Liver (tissue), 9 donors: Measurements from ENCODE around the gene ZNF45. TPM values are rescaled to one million over a fixed set of nuclear protein-coding genes. Genes with fewer than 3 reads are reported as not detected.

Experiments
- DNase-seq: peaks from one replicate; pipeline ENCODE4 v3.0.0-alpha.2; 2017; ENCODE audit warnings: low spot score
- H3K27ac ChIP-seq, 2 donors: one replicate each; pipeline ENCODE4 v1.7.0; 2013; ENCODE audit warnings: inconsistent platforms in 2 of 2, low read length in 2 of 2, control low read depth in 1 of 2, low read depth in 1 of 2, mild to moderate bottlenecking in 1 of 2
- H3K27me3 ChIP-seq, 4 donors: one replicate each; pipeline versions ENCODE4 v1.6.1 to v1.7.0; 2013; ENCODE audit warnings: low read length in 3 of 4, inconsistent platforms in 1 of 4, mild to moderate bottlenecking in 1 of 4, moderate library complexity in 1 of 4; ENCODE audit not compliant: control insufficient read depth in 4 of 4, insufficient read depth in 4 of 4
- H3K36me3 ChIP-seq, 4 donors: one replicate each; pipeline versions ENCODE4 v1.6.1 to v1.7.0; 2013; ENCODE audit warnings: low read length in 3 of 4, mild to moderate bottlenecking in 3 of 4, low read depth in 1 of 4, moderate library complexity in 1 of 4; ENCODE audit not compliant: control insufficient read depth in 4 of 4, insufficient read depth in 3 of 4
- H3K4me1 ChIP-seq, 4 donors: one replicate each; pipeline versions ENCODE4 v1.6.1 to v1.7.0; 2013; ENCODE audit warnings: low read length in 3 of 4, mild to moderate bottlenecking in 3 of 4, moderate library complexity in 1 of 4; ENCODE audit not compliant: control insufficient read depth in 4 of 4, insufficient read depth in 4 of 4
- H3K4me3 ChIP-seq, 3 donors: one replicate each; pipeline versions ENCODE4 v1.6.1 to v1.7.0; 2013; ENCODE audit warnings: low read length in 3 of 3, control low read depth in 1 of 3, low read depth in 1 of 3, mild to moderate bottlenecking in 1 of 3
- H3K9ac ChIP-seq, 2 donors: one replicate each; pipeline ENCODE4 v1.7.0; 2013; ENCODE audit warnings: low read length in 2 of 2, mild to moderate bottlenecking in 2 of 2, moderate library complexity in 2 of 2, control low read depth in 1 of 2, low read depth in 1 of 2
- H3K9me3 ChIP-seq, 4 donors: one replicate each; pipeline versions ENCODE4 v1.6.1 to v1.7.0; 2013; ENCODE audit warnings: low read length in 3 of 4; ENCODE audit not compliant: control insufficient read depth in 4 of 4
- ATF3 ChIP-seq: IDR thresholded peaks from 2 replicates; pipeline ENCODE4 v1.6.1; 2016; ENCODE audit warnings: antibody characterized with exemption
- CTCF ChIP-seq: fragments of 150-350 bp; IDR thresholded peaks from 2 replicates; pipeline ENCODE4 v1.5.1; 2017; ENCODE audit warnings: improper control_type of control experiment, low read depth, low read length; ENCODE audit not compliant: missing input control
- EGR1 ChIP-seq, 2 donors: IDR thresholded peaks; 2 replicates each; pipeline ENCODE4 v1.6.1; 2016 to 2018; ENCODE audit warnings: antibody characterized with exemption in 2 of 2, low read depth in 2 of 2
- FOXA1 ChIP-seq: IDR thresholded peaks from 2 replicates; pipeline ENCODE4 v1.6.1; 2016; ENCODE audit warnings: antibody characterized with exemption
- FOXA2 ChIP-seq: IDR thresholded peaks from 2 replicates; pipeline ENCODE4 v1.6.1; 2016; ENCODE audit warnings: antibody characterized with exemption
- GABPA ChIP-seq, 2 donors: IDR thresholded peaks in 1 of 2; conservative IDR thresholded peaks in 1 of 2; 2 replicates each; pipeline ENCODE4 v1.6.1; 2016; ENCODE audit warnings: antibody characterized with exemption in 2 of 2, mild to moderate bottlenecking in 1 of 2, moderate library complexity in 1 of 2
- HNF4A ChIP-seq, 2 donors: conservative IDR thresholded peaks; 2 replicates each; pipeline ENCODE4 v1.6.1; 2016; ENCODE audit warnings: antibody characterized with exemption in 2 of 2, mild to moderate bottlenecking in 2 of 2
- HNF4G ChIP-seq: IDR thresholded peaks from 2 replicates; pipeline ENCODE4 v1.6.1; 2016; ENCODE audit warnings: antibody characterized with exemption
- JUND ChIP-seq, 2 donors: IDR thresholded peaks; 2 replicates each; pipeline ENCODE4 v1.6.1; 2016; ENCODE audit warnings: antibody characterized with exemption in 2 of 2
- MAX ChIP-seq: IDR thresholded peaks from 2 replicates; pipeline ENCODE4 v1.6.1; 2016; ENCODE audit warnings: antibody characterized with exemption
- NR2F2 ChIP-seq: IDR thresholded peaks from 2 replicates; pipeline ENCODE4 v1.6.1; 2016; ENCODE audit warnings: antibody characterized with exemption
- RAD21 ChIP-seq, 2 donors: IDR thresholded peaks; 2 replicates each; pipeline ENCODE4 v1.6.1; 2016; ENCODE audit warnings: antibody characterized with exemption in 2 of 2, mild to moderate bottlenecking in 2 of 2
- REST ChIP-seq: IDR thresholded peaks from 2 replicates; pipeline ENCODE4 v1.6.1; 2016; ENCODE audit warnings: antibody characterized with exemption, mild to moderate bottlenecking
- RXRA ChIP-seq, 2 donors: IDR thresholded peaks; 2 replicates each; pipeline ENCODE4 v1.6.1; 2017 to 2018; ENCODE audit warnings: antibody characterized with exemption in 2 of 2, mild to moderate bottlenecking in 1 of 2
- SP1 ChIP-seq: IDR thresholded peaks from 2 replicates; pipeline ENCODE4 v1.6.1; 2018; ENCODE audit warnings: antibody characterized with exemption, mild to moderate bottlenecking
- TAF1 ChIP-seq: conservative IDR thresholded peaks from 2 replicates; pipeline ENCODE4 v1.6.1; 2016; ENCODE audit warnings: antibody characterized with exemption, mild to moderate bottlenecking
- YY1 ChIP-seq: IDR thresholded peaks from 2 replicates; pipeline ENCODE4 v1.6.1; 2016; ENCODE audit warnings: antibody characterized with exemption, mild to moderate bottlenecking
- ZBTB33 ChIP-seq: IDR thresholded peaks from 2 replicates; pipeline ENCODE4 v1.6.1; 2016; ENCODE audit warnings: antibody characterized with exemption
- WGBS: extraction: QIAGEN DNeasy Blood & Tissue Kit; methylation state at CpG from one replicate; pipeline ENCODE4 v1.1.7; 2013; 5-methylcytosine and 5-hydroxymethylcytosine counted together
- polyA plus RNA-seq, 2 donors: library from polyadenylated mRNA; stranded (reverse) in 1 of 2; unstranded in 1 of 2; fragments of 200-250 nt in 1 of 2; fragments of >200 nt in 1 of 2; fragmentation: Nextera tagmentation in 1 of 2; extraction: Ambion mirVana in 1 of 2; gene quantifications; one replicate each; pipeline versions ENCODE4 v1.2.1 to v1.2.3, GENCODE V29; 2013 to 2015
- total RNA-seq, 2 donors: library from RNA; depleted of rRNA; stranded (reverse); fragments of >200 nt; gene quantifications; one replicate each; pipeline ENCODE4 v1.2.3, GENCODE V29; 2014
- donor health status: healthy.
- donor health status: healthy.
- donor health status: healthy.
- donor health status: healthy.
- donor health status: healthy.

Gene ZNF45
- total RNA-seq: 10 to 100 TPM in 1 of 2 donors, 1 to 10 TPM in 1; 6.0 to 11.1 TPM
- polyA plus RNA-seq: 1 to 10 TPM; 1.5 to 2.5 TPM

GRCh38 chr19:43934985-43935708, at the start of gene ZNF45:
Gene ZNF45, minus strand, starts transcription at chr19:43935282. Its CDS starts 13,097 bp downstream, at chr19:43922185.
- Histone ChIP-seq H3K27ac (peak within 1 kb of the TSS; percentile 61 to 89), H3K36me3 (peaks cover 1 to 22% (median 19%) of the 10 kb centered on the region in 4 donors), H3K9ac (peak within 1 kb of the TSS; percentile 56 to 89), H3K4me1 (peaks cover 3 to 14% (median 11%) of the 10 kb centered on the region in 4 donors), H3K27me3 (no peaks in the 10 kb centered on the region), H3K9me3 (peaks cover 5 to 15% (median 10%) of the 10 kb centered on the region in 4 donors), H3K4me3 (peak within 1 kb of the TSS; percentile 70 to 97 (median 85))
- TF ChIP-seq YY1 (peak; percentile 74), RAD21 (IDR thresholded peaks at IDR 0.05) (peak in 1 of 2 donors; percentile 4), EGR1 (IDR thresholded peaks at IDR 0.05; ENCODE audit: low read depth in 2 of 2) (peak; percentile 15 to 64), ATF3 (no peak), FOXA2 (no peak), REST (no peak), HNF4G (no peak), CTCF (no peak), MAX (peak; percentile 45), NR2F2 (no peak), HNF4A (conservative IDR thresholded peaks at IDR 0.05) (peak in 1 of 2 donors; percentile 17), JUND (IDR thresholded peaks at IDR 0.05) (no peak), RXRA (IDR thresholded peaks at IDR 0.05) (peak; percentile 12 to 22), ZBTB33 (no peak), TAF1 (peak; percentile 56), SP1 (peak; percentile 13), FOXA1 (no peak), GABPA (IDR thresholded peaks at IDR 0.05 in 1 of 2, conservative IDR thresholded peaks at IDR 0.05 in 1 of 2) (peak; percentile 92 to 97)
- DNase-seq: peak; percentile 86
- WGBS: under 1% methylated on average over 42 of the region's 42 CpGs
